Epithelial cell of proximal tubule (primary cell): ENCODE data around the gene F2RL1. TPM values are rescaled to one million over a fixed set of nuclear protein-coding genes. Genes with fewer than 3 reads are reported as not detected.
A peak's percentile ranks its signal among the peaks of the same experiment; 100 is the strongest.
"Not testable (repeated sequence)": the region's sequence is repeated elsewhere in the genome, so short reads cannot be mapped to it uniquely, and the experiment has no call there.

Experiments
- DNase-seq: peaks from one replicate; pipeline ENCODE4 v3.0.0-alpha.2; 2011; ENCODE audit warnings: low read depth
- H3K4me3 ChIP-seq: 2 replicates; pipeline ENCODE4 v1.5.1; 2011; ENCODE audit warnings: low read depth, mild to moderate bottlenecking, low read length
- CTCF ChIP-seq: conservative IDR thresholded peaks from 2 replicates; pipeline ENCODE4 v1.5.1; 2012; ENCODE audit warnings: low read depth, mild to moderate bottlenecking, low read length
- total RNA-seq: library from RNA; depleted of rRNA; stranded (reverse); fragments of >200 nt; gene quantifications from 2 replicates; pipeline ENCODE4 v1.2.3, GENCODE V29; 2015

The F2RL1 gene
- total RNA-seq, 1 donor from 2014 or later: 91.6 TPM

GRCh38 chr5:76807296-76807695, 11.5 kb upstream of the F2RL1 start:
- TF ChIP-seq CTCF: no peak
- H3K4me3 ChIP-seq: no peak overlapping the region
- peak; percentile 92 for DNase-seq

- no peak overlapping the region for H3K4me3 ChIP-seq
- no peak for TF ChIP-seq CTCF
- DNase-seq: no peak
Measured at GRCh38 chr5:76808141-76808691, 10.6 kb upstream of the F2RL1 start.

- no peak overlapping the region for H3K4me3 ChIP-seq
- no peak for TF ChIP-seq CTCF
- no peak for DNase-seq
Measured at GRCh38 chr5:76809141-76809540, 9.7 kb upstream of the F2RL1 start.

GRCh38 chr5:76810236-76810635, 8.6 kb upstream of the F2RL1 start:
- no peak overlapping the region for H3K4me3 ChIP-seq
- no peak for TF ChIP-seq CTCF
- DNase-seq: no peak

- TF ChIP-seq CTCF: no peak
- no peak overlapping the region for H3K4me3 ChIP-seq
- no peak for DNase-seq
Measured at GRCh38 chr5:76811214-76811613, 7.6 kb upstream of the F2RL1 start.

GRCh38 chr5:76812209-76812608, 6.6 kb upstream of the F2RL1 start:
- not testable (repeated sequence) for DNase-seq, H3K4me3 ChIP-seq

GRCh38 chr5:76813982-76814562, 4.8 kb upstream of the F2RL1 start:
- TF ChIP-seq CTCF: no peak
- H3K4me3 ChIP-seq: no peak overlapping the region
- DNase-seq: no peak
